GM13976 (cell line): ENCODE measurements around the gene LRMDA.

Source experiments
- DNase-seq: peaks from one replicate; pipeline ENCODE4 v3.0.0; 2012; ENCODE audit warnings: low spot score
- CTCF ChIP-seq: IDR thresholded peaks from 2 replicates; pipeline ENCODE4 v1.5.1; 2012; ENCODE audit warnings: borderline replicate concordance, mild to moderate bottlenecking; ENCODE audit not compliant: insufficient read depth; ENCODE audit errors: extremely low read depth, missing control alignments, control extremely low read depth
- in situ Hi-C: fragments of 300-500 bp; cut with MboI; formaldehyde crosslinking; loops from one replicate; pipeline ENCODE4 v1.12.0; 2022; ENCODE audit warnings: low sequenced_read_pairs, mixed read lengths, inconsistent platforms; ENCODE audit not compliant: unreplicated experiment

LRMDA gene

GRCh38 chr10:75878586-75878985 lies 447.2 kb downstream of the LRMDA start:
- in situ Hi-C loops, result no loop called here
- DNase-seq, result no peak
- TF ChIP-seq CTCF, result no peak

- DNase-seq, result no peak
- in situ Hi-C loops, result no loop called here
- TF ChIP-seq CTCF, result no peak
Observed at GRCh38 chr10:75880031-75880775, 448.8 kb downstream of the LRMDA start.

GRCh38 chr10:75883081-75884072 lies 452.0 kb downstream of the LRMDA start:
- in situ Hi-C loops, result no loop called here

GRCh38 chr10:75884808-75885207 lies 453.4 kb downstream of the LRMDA start:
- in situ Hi-C loops, result no loop called here
- no peak for DNase-seq
- TF ChIP-seq CTCF, result no peak

More at GRCh38 chr10:75883081-75884072, 452.0 kb downstream of the LRMDA start:
- no peak for TF ChIP-seq CTCF
- no peak for DNase-seq

- TF ChIP-seq CTCF, result no peak
- in situ Hi-C loops, result no loop called here
- DNase-seq, result no peak
Observed at GRCh38 chr10:75887369-75887768, 455.9 kb downstream of the LRMDA start.

GRCh38 chr10:75887992-75888680 lies 456.7 kb downstream of the LRMDA start:
- TF ChIP-seq CTCF, result no peak
- in situ Hi-C loops, result no loop called here
- DNase-seq, result no peak
